Activated CD8-positive, alpha-beta memory T cell treated with anti-CD3 and anti-CD28 coated beads, Interleukin-2, amount 50 U/mL, for 1 hour (primary cell): Measurements from ENCODE around the gene PERM1.
"Not testable (repeated sequence)": the region's sequence is repeated elsewhere in the genome, so short reads cannot be mapped to it uniquely, and the experiment has no call there.

Experiments
- DNase-seq: peaks from one replicate; pipeline ENCODE4 v3.0.0-alpha.2; 2020; ENCODE audit errors: extremely low read depth

The PERM1 gene

DNA sequence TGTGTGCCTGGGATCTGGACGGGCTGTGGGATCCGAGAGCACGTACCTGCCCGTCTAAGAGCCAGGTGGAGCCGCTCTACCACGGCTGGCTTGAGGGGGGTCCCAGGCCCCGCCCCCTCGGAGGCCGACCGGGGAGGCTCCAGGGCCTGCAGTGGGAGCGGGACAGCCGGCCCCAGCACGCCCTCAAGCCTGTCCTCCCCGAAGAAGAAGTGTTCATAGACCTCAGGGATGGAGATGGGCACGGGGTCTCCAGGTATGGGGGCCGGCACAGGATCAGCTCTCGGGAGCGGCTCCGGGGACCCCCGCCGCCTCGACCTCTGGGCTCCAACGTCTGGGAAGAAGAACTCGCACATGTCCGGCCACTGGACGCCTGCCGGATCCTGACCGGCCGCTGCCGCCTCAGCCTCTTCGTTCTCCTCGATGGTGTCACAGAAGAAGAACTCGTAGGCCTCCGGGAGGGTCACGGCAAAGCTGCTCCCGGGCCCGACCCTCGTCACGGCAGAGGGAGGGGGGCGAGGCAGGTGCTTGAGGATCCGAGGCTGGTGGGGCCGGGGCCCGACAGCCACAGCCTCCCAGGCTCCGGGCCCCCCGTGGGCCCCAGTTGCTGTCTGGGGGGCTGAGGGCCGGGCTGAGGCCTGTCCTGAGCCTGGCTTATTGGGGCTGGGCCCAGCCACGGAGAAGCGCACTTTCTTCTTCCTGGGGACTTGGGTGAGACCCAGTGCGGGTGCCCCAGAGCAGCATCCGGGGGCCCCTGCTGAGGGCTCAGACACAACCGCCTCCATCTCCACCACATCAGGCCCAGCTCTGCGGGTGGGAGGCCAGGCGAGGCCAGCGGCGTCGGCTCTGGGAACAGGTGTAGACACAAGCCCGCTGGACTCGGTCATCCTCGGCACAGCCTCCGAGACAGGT, 2.8 kb downstream of the PERM1 start:
- no peak for DNase-seq

DNA sequence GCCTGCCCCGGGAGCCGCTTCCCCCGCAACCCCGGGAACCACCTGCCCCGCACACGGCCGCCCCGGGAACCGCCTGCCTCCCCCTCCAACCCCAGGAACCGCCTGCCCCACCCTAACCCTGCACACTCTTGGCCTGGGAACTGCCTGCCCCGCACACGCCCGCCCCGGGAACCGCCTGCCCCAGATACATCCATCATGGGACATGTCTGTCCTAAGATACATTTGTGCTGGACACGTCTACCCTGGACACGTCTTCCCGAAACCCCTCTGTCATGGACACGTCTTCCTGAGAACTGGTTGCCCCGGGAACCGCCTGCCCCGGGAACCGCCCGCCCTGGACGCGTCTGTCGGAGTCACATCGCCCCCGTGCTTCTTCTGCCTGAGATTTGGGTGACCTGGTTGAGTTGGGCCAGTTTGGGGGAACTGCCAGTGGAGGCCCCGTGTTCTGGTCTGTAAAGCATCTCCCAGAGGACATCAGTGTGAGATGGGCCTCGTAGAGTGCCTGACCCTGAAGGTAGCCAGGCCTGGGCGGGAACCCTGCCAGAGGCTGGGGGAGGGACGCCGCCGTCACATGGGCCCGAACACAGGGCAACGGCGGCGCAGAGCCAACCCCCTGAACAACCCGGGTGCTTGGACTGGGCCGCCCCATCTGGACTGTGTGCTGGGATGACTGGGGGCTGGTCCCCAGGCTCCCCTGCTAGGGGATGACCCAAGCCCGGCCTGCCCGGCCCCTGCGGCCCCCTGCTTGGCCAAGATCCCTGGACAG, 3.6 kb downstream of the PERM1 start:
- DNase-seq, result no peak

GRCh38 chr1:976791-977190, 5.1 kb downstream of the PERM1 start:
- not testable (repeated sequence) for DNase-seq

DNA sequence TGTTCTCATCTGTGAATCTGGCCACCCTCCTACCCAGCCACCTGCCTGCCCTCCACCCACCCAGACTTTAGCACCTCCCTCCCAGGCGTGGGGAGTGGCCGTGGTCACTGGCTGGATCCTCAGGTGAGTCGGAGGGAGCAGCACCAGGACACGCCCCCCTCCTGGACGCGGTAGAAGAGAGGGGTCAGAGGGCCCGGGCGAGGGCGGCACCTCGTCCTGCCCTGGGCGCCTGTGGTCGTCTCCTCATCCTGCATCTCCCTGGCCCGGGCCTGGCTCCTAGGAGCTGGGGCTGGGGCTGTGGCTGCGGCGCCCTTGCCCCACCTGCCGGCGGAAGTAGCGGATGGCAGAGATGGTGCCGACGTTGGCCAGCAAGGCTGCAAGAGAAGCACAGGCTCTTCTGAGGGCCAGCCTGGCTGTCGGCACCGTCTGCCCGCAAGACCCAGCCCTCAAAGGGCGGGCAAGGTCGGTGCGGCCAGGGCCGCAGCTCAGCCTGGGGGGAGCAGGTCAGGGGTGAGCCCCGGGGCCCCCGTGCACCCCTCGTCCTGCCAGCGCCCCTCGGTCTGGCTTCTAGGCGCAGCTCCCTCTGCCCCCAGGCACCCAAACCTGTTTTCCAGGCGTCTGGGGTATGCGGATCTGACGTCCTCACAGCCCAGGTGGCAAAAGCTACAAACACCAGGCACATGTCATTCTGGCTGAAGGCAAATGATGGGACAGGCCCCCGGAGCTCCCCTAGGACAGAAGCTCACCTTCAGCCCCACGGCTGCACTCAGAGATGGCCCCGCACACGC, 5.8 kb downstream of the PERM1 start:
- DNase-seq, result no peak

GRCh38 chr1:975365-975764, 6.5 kb downstream of the PERM1 start:
- no peak for DNase-seq

GRCh38 chr1:974687-975328, 7.1 kb downstream of the PERM1 start:
- no peak for DNase-seq

- DNase-seq, result no peak
Measured at GRCh38 chr1:974293-974640, 7.6 kb downstream of the PERM1 start.

DNA sequence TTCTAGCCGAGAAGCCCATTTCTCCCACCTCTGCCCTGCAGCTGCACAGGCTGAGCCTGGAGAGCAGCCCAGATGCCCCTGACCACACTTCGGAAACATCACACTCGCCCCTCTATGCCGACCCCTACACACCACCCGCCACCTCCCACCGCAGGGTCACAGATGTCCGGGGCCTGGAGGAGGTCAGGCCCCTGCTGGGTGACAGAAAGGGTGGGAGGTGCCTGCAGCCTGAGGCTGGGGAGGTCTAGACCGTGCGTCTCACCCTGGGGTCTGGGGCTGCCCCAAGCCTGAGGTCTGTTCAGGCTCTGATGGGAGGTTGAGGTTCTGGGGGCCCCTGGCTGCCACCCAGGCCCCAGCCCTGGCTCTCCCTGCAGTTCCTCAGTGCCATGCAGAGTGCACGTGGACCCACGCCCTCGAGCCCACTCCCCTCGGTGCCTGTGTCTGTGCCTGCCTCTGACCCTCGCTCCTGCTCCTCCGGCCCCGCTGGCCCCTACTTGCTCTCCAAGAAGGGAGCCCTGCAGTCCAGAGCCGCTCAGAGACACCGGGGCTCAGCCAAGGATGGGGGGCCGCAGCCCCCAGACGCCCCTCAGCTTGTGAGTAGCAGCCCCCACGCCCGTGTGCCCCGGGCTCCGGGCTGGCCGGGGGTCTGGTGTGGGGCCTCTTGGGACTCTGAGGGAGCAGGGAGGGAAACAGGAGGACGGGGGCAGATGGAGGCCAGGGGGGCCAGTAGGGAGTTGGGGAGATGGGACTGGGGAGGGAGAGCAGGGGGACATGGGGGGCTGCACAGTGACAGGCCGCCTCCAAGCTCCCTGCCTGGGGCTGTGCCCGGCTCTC, 8.2 kb downstream of the PERM1 start:
- DNase-seq, result no peak

GRCh38 chr1:972726-973458, 9.0 kb downstream of the PERM1 start:
- DNase-seq, result no peak

DNA sequence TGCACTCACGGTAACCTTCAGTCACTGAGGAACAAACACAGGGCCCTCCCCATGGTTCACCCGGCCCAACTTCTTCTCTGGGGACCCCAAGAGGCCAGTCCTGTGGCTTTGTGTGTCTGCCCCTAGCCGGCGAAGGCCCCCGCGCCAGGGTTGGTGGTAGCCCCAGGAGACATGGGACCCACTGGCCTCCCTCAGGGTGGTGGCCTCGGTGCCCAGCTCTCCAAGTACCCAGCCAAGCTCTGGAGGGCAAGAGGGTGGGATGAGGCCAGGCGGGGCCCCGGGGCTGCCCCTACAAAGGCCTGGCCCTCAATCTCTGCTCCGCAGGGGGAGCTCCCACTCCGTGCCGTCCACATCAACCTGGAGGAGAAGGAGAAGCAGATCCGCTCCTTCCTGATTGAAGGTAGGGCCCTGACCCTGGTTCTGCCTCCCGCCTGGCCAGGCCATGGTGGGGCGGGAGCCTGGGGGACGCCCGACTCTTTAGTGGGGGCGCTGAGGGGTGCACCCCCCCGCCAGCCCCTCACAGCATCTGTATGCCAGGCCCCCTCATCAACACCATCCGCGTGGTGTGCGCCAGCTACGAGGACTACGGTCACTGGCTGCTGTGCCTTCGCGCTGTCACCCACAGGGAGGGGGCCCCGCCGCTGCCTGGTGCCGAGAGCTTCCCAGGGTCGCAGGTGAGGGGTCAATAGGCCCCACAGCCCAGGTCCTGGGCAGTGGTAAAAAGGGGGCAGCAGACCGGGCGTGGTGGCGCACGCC, 10.0 kb downstream of the PERM1 start:
- no peak for DNase-seq

- no peak for DNase-seq
Measured at GRCh38 chr1:970973-971730, 10.7 kb downstream of the PERM1 start.

- no peak for DNase-seq
Measured at GRCh38 chr1:970242-970972, 11.5 kb downstream of the PERM1 start.

GRCh38 chr1:969260-969855, 12.5 kb downstream of the PERM1 start:
- DNase-seq, result no peak

- no peak for DNase-seq
Measured at GRCh38 chr1:967466-968343, 14.2 kb downstream of the PERM1 start.

DNA sequence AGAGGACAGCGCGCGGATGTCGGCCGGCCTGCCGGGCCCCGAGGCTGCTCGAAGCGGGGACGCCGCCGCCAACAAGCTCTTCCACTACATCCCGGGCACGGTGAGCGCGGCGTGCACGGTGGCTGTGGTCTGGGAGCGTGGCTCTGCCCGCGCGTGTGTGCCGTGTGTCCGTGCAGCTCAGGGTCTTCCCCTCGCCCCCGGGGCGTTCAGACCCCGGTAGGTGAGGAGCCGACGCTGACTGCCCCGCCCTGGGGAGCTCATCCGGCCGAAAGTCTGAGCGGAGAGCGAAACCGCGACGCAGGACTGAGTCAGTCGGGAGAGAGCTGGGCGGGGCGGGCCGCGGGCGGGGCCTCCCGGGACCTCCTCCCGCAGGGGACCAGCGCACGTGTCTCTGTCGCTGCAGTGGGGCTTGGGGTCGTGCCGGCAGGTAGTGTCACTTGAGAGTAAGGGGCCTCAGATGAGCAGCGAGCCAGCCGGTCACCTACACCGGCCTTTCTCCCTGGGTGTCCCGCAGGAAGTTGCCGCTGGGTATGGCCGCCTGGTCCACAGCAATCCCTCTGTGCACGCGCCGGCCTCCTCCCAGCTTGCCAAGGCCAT, 15.1 kb downstream of the PERM1 start:
- DNase-seq, result peak; percentile 52

DNA sequence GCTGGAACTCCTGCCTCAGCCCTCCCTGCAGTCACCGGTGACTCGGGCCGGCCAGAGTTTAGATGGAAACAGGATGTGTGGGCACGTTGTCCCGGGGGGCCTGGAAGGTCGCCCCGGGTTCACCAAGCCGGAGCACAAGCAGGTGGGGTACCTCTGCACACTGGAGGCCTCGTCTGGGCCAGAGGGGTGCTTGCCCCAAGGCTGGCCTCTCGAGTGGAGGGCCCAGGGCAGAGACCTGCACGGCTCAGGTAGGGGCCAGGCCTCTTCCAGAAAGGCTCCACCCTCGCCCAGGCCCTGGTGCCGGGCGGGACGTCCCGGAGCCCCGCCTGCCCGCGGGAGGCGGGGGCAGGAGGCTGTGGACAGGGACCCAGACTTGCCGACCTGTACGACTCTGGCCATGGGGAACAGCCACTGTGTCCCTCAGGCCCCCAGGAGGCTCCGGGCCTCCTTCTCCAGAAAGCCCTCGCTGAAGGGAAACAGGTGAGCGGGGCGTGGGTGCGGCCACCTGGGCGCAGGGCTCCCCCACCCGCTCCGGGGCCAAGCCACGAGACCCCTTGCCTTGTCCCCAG, 15.7 kb downstream of the PERM1 start, which contains the start of gene PLEKHN1:
PLEKHN1 (plus strand) TSS at position 348 of the 569 bp plus-strand sequence; CDS start at position 398, 50 bp downstream.
- DNase-seq, result no peak
